ENCODE data around the gene ZNF397.
"Not testable (repeated sequence)": the region's sequence is repeated elsewhere in the genome, so short reads cannot be mapped to it uniquely, and the experiment has no call there.

The ZNF397 gene

DNA sequence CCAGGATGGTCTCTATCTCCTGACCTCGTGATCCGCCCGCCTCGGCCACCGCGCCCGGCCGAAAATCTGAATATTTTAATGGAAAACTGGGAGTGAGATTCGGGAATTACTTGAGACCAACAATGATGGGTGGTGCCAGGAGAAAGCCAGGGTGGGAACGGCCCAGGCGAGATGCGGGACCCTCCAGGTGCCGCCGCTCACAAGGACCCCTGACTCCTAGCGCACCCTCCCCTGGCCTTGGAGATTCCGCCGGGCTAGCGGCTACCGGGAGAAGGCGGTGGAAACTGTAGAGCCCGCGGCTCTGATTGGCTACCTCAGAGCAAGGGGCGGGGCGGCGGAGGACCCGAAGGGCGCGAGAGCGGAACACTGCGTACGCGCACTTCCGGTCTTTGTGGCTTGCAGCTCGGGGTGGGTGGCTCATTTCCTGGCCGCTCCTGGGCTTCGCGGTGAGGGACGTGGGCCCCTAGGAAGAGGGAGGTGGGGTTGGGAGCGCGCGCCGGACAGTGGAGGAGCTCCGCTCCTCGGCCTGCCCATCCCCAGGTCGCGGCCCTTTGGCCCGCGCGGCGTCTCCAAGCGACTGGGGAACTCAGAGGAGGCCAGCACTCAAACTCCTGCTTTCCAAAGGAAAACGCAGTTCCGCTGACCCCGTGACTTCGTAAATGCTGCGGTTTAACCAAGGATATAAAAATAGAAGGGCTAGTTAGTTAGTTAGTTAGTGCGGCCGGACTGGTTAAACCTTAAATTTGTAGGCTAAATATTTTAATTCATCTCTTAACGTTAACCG lies at the start of gene ZNF397:
Gene ZNF397 (plus strand): TSS at position 371 of the 784 bp plus-strand sequence. CDS start 1,437 bp downstream, outside the sequence.
- peak; percentile 95 for DNase-seq

DNA sequence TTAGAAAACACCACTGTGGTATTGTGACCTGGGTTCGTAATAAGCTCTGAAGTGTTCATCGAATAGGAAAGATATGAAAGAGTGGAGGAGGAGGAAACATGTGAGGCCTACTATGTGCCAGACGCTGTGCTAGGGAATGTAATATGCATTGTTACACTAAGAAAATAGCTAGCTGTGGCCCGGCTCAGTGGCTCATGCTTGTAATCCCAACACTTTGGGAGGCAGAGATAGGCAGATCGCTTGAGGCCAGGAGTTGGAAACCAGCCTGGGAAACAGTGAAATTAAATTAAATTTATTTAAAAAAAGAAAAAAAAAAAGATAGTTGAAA lies 49.2 kb upstream of the ZNF397 start:
- no peak for DNase-seq

DNA sequence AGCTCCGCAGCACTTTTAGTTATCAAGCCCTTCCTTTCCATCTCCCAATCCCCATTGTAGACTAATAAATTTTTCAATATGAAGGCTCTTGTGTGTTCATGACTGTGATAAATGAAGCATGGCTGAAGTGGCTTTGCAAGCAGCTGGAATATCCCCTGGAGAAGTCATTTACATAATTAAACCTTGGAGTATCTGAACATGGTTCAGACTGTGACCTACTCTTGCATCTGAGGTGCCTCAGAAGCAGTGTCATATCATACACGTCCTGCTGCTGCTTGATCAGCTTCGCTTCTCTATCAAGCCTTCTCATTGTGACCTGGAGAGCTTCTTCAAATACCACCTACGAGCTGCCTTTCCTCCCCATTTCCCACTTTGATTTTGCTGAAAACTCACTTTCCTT lies 48.4 kb upstream of the ZNF397 start:
- DNase-seq: no peak

DNA sequence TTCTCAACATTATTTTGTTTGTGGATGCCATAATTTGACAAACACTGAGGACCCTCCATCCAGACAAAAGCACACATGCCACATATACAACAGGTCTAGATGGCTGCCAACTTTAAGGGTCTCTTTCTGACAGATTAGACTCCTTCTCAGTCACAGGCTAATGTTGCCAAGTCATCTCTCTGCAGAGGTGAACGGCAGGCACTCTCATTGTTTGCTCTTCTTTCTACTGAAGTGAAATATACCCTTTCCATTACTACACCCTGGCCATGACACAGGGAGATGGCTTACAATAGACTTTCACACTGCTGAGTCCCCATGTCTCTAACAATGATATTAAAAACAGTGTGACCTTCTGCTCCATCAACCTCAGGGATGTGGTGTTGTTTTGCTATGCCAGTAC lies 47.5 kb upstream of the ZNF397 start:
- DNase-seq: no peak

DNA sequence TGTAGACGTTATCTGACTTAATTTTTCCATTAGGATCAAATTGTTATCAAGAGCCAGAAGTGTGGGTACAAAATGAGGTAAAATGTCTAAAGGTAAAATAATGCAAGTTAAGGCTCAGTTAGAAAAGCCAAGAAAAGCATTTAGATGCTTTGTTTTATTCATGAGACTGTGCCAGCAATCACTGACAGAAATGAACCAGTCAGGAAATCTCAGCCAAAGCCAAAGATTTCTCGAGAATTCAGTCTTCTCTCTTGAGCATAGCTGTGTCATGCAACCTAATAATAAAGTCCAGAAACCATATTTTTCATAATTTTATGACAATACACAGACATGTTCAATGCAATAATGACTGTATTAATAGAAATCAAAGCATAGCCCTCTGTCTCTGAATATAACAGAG lies 43.5 kb upstream of the ZNF397 start:
- no peak for DNase-seq

DNA sequence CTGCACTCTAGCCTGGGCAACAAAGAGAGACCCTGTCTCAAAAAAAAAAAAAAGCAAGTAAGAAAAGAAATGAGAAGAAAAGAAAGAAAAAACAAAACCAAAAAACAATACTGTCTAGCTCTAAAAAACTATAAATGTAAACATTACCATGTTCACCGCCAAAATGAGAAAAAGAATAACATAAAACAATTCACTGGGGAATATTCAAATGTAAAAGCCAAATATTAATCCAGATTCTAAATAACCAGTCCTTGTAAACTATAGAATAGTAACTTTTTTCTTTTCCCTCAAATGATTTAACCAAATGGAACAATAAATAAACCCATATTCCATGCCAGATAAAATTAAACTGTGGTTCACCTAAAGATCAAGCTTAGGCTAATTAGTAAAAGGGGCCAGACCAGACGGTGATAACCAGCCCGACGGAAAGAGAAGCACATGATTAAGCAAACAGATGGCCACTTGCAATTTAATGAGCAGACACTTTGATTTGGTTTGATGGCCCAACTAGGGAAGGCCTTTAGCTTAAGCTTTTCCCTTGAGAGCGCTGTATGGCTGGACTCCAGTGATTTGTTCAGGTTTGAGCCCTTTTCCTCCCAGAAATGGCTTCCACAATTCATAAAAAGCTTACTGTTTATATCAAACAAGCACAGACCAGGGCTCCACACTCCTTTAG lies 39.4 kb upstream of the ZNF397 start:
- DNase-seq: no peak

DNA sequence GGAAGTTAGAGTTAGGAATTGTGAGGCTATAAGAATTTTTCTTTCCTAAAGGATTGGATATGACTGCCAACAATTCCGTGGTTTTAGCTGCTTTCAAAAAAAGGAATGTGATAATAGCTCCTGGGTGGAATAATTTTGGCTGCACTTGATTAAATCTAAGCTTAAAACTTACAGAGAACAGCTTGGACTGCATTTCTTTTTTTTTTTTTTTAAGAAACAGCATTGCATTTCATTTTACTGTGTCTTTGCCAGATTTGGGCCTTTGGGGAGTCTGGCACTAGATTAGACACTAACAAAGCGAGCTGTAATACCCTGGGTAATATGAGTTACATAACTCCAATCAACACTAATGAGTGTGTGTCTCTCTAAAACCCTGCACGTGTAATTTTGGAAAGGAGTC lies 37.8 kb upstream of the ZNF397 start:
- no peak for DNase-seq

DNA sequence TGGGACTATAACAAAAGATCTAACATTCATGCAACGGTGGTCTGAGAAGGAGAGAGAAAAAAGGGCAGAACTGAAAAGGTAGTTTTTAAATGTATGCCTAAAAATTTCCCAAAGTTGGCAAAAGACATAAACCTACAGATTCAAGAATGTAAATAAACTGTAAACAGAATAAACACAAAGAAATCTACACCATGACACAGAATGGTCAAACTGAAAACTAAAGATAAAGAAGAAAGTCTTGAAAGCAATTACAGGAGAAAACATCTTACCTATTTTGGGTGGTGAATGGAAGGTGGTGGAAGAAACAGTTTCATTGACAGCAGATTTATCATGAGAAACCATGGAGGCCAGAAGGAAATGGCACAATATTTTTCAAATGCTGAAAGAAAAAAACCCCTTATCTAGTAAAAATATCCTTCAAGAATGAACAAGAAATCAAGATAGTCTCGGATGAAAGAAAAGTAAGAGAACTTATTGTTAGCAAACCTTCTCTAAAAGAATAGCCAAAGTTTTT lies 35.6 kb upstream of the ZNF397 start:
- DNase-seq: no peak

DNA sequence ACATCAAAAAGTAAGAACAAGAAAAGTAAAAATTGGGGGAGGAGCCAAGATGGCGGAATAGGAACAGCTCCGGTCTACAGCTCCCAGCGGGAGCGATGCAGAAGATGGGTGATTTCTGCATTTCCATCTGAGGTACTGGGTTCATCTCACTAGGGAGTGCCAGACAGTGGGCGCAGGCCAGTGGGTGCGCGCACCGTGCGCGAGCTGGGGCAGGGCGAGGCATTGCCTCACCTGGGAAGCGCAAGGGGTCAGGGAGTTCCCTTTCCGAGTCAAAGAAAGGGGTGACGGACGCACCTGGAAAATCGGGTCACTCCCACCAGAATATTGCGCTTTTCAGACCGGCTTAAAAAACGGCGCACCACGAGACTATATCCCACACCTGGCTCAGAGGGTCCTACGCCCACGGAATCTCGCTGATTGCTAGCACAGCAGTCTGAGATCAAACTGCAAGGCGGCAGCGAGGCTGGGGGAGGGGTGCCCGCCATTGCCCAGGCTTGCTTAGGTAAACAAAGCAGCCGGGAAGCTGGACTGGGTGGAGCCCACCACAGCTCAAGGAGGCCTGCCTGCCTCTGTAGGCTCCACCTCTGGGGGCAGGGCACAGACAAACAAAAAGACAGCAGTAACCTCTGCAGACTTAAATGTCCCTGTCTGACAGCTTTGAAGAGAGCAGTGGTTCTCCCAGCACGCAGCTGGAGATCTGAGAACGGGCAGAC lies 34.9 kb upstream of the ZNF397 start:
- DNase-seq: not testable (repeated sequence)

DNA sequence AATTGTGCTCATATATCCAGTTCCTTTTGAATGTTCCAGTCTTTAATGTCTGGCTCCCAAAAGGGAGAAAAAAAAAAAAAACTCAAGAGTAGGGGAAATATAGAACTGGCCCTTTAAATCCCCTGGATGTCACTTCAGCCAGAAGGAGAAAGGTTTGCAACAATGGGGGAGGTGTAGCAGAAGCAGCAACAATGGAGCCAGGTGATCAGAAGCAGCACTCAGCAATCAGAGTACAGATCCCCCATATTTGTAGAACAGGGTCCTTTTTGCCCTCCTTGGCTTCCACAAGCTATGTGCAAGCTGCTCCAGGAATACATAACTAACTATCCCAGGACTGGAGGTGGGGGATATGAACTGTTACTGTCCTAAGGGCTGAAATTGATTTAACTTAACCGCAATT lies 25.8 kb upstream of the ZNF397 start:
- DNase-seq: no peak

DNA sequence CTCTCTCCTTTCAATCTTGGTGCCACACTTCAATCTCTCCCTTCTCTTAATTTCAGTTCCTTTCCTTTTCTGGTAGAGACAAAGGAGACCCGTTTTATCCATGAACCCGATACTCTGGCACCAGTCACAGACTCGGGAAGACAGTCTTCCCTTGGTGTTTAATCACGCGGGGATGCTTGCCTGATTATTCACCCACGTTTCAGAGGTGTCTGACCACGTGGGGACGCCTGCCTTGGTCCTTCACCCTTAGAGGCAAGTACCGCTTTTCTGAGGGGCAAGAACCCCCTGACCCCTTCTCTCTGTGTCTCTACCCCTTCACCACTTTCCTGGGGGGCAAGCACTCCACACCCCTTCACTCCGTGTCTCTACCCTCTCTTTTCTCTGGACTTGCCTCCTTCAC lies 24.2 kb upstream of the ZNF397 start:
- not testable (repeated sequence) for DNase-seq

DNA sequence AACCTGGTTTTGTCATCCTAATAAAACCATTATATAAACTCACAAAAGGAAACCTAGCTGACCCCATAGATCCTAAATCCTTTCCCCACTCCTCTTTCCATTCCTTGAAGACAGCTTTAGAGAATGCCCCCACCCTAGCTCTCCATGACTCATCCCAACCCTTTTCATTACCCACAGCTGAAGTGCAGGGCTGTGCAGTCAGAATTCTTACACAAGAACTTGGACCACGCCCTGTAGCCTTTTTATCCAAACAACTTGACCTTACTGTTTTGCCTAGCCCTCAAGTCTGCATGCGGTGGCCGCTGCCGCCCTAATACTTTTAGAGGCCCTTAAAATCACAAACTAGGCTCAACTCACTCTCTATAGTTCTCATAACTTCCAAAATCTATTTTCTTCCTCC lies 21.5 kb upstream of the ZNF397 start:
- not testable (repeated sequence) for DNase-seq

DNA sequence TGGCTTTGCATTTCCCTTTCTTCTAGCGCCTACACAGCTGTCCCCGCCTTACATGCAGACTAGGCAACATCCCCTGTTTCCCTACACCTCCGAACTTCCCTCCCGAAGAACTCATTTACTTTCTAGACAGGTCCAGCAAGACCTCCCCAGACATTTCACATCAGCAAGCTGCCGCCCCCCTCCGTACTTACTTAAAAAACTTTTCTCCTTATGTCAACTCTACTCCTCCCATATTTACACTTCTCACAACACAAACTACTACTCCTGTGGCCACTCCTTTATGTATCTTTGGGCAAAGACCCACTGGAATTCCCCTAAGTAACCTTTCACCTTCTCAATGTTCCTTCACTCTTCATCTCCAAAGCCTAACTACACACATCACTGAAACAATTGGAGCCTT lies 20.4 kb upstream of the ZNF397 start:
- DNase-seq: no peak

DNA sequence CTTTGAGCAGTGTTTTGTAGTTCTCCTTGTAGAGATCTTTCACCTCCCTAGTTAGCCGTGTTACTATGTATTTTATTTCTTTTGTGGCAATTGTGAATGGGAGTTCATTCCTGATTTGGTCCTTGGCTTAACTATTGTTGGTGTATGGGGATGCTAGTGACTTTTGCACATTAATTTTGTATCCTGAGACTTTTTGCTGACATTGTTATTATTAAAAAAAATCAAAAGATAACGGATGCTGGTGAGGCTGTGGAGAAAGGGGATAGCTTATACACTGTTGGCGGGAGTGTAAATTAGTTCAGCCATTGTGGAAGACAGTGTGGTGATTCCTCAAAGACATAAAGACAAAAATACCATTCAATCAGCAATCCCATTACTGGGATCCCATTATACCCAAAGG lies 17.0 kb upstream of the ZNF397 start:
- DNase-seq: no peak

DNA sequence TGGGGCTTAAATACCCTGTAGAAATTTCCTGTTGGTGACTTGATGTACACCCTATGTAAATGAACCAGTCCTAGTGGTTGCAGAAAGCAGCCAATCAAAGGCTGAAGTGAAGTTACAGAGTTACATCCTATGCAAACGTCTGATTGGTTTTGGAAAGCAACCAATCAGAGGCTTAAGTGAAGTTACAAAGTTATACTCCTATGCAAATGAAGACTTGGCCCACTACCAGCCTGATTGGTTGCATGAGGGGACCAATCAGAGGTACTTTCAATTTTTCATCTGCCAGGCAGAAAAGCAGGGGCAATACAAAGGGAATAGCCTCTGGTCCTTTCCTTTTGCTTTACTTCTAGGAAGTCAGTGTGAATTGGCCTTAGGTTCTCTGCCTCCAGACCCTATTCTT lies 13.6 kb upstream of the ZNF397 start:
- DNase-seq: no peak

DNA sequence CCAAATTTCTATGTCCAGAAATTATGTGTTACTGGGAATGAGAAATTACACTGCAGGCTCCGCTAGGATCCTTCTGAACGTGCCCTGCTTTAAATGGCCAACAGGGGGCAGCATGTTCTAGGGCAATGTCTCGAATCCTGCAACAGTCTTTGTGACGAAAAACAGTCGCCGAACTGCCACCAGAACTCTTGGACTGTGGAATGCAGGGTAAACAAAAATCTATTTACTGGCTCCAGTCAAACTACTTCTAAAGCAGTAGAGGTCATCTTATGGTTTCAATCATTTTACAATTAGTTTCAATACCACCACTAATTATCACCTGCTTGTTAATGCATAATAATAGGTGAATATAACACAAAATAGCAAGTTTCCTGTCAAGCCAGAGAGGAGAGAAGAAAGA lies 9.8 kb upstream of the ZNF397 start:
- DNase-seq: peak; percentile 75

DNA sequence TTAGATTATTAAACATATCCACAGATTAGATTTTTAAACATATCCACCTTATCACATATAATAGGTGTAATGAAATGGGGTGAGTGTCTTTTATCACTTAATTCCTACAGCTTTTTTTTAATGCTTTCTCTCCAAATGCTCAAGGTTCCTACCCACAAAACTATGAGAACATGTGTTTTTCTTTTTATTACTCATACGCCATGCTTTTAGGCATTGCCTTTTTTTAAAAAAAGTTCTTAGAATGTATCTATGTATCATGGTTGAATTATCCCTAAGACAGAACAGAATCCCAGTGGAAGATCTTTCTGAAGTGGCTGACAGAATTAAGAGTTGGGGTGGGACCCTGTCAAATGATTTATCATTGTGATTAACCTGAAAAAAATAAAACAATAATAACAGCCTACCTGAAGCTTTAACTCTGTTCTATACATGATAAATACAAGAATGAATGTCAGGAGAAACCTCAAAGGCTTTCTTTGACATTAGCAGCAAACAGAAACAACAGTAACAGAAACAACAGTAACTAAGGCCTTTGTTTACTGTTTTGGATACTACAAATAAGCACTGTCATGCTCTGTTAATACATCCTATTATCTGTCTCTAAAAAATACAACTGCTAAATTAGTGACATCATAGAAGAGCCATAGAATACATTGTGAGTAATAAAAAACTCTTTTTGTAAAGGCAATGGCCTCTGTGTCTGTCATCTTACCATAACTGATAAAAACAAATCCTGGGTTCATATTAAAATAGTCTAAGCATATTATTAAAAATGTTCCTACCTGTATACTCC lies 4.1 kb upstream of the ZNF397 start:
- no peak for DNase-seq

DNA sequence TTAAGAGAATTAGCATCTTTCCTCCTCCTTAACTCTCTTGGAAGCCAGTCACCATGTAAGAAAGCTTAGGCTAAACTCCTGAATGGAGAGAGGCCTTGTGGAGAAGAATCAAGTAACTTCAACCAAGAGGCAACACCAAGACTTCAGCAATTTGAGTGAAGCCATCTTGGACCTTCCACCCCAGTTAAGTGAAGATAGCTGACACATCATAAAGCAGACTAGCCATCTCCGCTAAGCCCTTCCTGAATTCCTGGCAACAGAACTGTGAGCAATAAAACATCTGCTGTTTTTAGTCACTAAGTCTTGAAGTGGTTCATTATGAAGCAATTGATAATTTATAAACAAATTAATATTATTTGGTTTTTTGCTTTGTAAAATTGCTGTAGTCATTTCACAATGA lies 1.5 kb upstream of the ZNF397 start:
- DNase-seq: no peak

DNA sequence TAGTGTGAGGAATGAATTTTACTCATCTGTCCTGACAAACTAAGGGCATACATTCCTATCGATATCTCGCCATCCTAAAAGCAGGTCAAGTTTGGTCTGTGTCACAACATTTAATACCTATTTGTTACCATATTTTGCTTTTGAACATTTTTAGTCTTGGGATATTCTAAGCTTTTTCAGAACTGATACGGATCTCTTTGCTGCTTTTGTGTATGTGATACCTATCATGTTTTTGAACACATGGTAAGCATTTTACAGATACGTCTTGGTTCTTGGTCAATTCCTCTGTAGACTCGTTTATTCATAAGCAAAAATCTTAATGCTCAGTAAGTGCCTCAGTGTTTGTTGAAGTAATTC lies 592 bp downstream of the ZNF397 start:
- DNase-seq: no peak

DNA sequence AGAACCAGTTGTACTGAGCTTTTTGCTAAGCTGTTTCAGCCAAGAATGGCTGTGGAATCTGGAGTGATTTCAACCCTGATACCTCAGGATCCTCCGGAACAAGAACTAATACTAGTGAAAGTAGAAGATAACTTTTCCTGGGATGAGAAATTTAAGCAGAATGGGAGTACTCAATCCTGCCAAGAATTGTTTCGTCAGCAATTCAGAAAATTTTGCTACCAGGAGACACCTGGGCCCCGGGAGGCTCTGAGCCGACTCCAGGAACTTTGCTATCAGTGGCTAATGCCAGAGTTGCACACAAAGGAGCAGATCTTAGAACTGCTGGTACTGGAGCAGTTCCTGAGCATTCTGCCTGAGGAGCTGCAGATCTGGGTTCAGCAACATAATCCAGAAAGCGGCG lies 1.6 kb downstream of the ZNF397 start:
- DNase-seq: no peak

DNA sequence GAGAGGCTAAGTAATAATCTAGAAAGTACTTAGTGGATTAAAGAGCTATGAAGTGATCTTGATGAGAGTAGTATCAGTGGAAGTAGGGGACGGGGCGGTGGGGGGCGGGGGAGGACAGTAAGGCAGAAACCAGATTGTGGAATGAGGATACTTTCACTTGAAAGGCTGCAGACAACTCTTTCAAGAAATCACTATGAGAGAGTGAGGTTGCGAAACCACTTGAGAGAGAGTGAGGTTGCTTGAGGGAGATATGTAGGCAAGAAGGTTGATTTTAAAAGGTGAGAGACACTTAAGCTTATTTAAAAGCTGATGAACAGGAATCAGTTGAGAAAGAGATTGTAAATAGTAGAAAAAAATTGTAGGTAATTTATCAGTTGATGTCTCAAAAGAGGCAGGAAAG lies 3.8 kb downstream of the ZNF397 start:
- DNase-seq: no peak

DNA sequence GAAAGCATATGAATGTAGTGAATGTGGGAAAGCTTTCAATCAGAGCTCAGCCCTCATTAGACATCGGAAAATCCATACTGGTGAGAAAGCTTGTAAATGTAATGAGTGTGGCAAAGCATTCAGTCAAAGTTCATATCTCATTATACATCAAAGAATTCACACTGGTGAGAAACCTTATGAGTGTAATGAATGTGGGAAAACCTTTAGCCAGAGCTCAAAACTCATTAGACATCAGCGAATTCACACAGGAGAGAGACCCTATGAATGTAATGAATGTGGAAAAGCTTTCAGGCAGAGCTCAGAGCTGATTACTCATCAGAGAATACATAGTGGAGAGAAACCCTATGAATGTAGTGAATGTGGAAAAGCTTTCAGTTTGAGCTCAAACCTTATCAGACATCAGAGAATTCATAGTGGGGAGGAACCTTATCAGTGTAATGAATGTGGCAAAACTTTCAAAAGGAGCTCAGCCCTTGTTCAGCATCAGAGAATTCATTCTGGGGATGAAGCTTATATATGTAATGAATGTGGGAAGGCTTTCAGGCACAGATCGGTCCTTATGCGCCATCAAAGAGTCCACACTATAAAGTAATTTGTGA lies 5.0 kb downstream of the ZNF397 start:
- no peak for DNase-seq

DNA sequence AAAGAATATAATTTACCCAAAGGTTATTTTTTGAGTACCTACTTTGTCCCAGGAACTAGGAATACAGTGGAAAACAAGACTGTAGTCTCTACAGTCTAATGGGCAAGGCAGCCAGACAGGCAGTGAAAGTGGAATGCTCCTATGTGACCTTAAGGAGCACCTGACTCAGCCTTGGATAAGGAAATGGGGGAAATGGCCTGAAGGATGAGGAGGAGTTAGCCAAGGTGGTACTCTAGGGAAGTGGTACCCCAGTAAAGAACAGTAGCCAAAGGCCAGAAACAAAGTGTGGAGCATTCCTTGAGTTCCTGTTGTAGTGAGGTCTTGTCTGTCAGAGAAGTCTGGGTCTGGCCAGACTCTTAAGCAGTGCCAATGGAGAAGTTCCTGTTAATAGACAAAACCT lies 6.0 kb downstream of the ZNF397 start:
- DNase-seq: no peak

Measured in CD4-positive, alpha-beta T cell treated with Interferon gamma for 1 hour (primary cell).